Endothelial cell (in vitro differentiated cells): ENCODE results near the gene PLXNA1. TPM values are rescaled to one million over a fixed set of nuclear protein-coding genes. Genes with fewer than 3 reads are reported as not detected.

Experiments used
- DNase-seq: peaks from one replicate; pipeline ENCODE4 v3.0.0; 2021; ENCODE audit warnings: low spot score
- H3K27ac Mint-ChIP-seq: one replicate; pipeline ENCODE4 v1.8.0; 2021; ENCODE audit warnings: mixed read lengths, inconsistent platforms; ENCODE audit not compliant: unreplicated experiment
- H3K27me3 Mint-ChIP-seq: one replicate; pipeline ENCODE4 v1.8.0; 2021; ENCODE audit warnings: mild to moderate bottlenecking, moderate library complexity, mixed read lengths, inconsistent platforms; ENCODE audit not compliant: unreplicated experiment
- H3K36me3 Mint-ChIP-seq: one replicate; pipeline ENCODE4 v1.8.0; 2021; ENCODE audit warnings: mild to moderate bottlenecking, low read depth, mixed read lengths, inconsistent platforms; ENCODE audit not compliant: unreplicated experiment
- H3K4me1 Mint-ChIP-seq: one replicate; pipeline ENCODE4 v1.8.0; 2021; ENCODE audit warnings: mild to moderate bottlenecking, mixed read lengths, inconsistent platforms; ENCODE audit not compliant: unreplicated experiment
- H3K4me3 Mint-ChIP-seq: one replicate; pipeline ENCODE4 v1.8.0; 2021; ENCODE audit warnings: mild to moderate bottlenecking, mixed read lengths, inconsistent platforms; ENCODE audit not compliant: unreplicated experiment
- H3K9me3 Mint-ChIP-seq: one replicate; pipeline ENCODE4 v1.8.0; 2021; ENCODE audit warnings: mixed read lengths, inconsistent platforms; ENCODE audit not compliant: unreplicated experiment
- total RNA-seq: library from RNA; stranded (reverse); fragmentation: NEBNext Ultra II Directional; extraction: Animal tissue kit (Norgen Biotek cat#: 25700); gene quantifications from one replicate; pipeline ENCODE4 v1.2.1, GENCODE V29; 2021; ENCODE audit not compliant: unreplicated experiment
- TF ChIP-seq, protein P1 (sequence below): fragments of 200-600 bp; sonication (generic); IDR thresholded peaks from one replicate; pipeline ENCODE4 v1.5.0; 2021; ENCODE audit warnings: antibody characterized with exemption; ENCODE audit not compliant: unreplicated experiment

Gene PLXNA1
- total RNA-seq, 1 donor from 2014 or later = 31.8 TPM

DNA sequence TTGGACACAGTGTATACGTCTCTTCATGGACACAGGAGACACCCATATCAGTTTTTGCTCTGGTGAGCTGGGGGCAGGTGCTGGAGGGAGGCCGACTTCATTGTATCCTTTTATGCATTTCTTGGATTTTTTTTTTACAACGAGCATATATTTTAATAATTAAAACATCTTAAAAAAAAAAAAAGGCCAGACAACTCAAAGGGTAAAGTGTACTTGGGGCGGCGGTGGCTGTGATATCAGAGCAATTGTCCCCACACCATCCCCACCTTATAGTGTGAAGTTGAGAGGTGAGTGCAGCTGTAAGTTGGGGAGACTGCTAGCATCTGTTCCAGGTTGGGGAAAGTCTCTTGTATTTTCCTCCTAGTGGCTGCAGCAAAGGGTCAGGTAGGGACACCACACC, 12.0 kb upstream of the PLXNA1 start:
- no peaks in the 10 kb centered on the region for H3K9me3 Mint-ChIP-seq
- peaks cover 2% of the 10 kb centered on the region for H3K27me3 Mint-ChIP-seq
- TF ChIP-seq, protein P1, sequence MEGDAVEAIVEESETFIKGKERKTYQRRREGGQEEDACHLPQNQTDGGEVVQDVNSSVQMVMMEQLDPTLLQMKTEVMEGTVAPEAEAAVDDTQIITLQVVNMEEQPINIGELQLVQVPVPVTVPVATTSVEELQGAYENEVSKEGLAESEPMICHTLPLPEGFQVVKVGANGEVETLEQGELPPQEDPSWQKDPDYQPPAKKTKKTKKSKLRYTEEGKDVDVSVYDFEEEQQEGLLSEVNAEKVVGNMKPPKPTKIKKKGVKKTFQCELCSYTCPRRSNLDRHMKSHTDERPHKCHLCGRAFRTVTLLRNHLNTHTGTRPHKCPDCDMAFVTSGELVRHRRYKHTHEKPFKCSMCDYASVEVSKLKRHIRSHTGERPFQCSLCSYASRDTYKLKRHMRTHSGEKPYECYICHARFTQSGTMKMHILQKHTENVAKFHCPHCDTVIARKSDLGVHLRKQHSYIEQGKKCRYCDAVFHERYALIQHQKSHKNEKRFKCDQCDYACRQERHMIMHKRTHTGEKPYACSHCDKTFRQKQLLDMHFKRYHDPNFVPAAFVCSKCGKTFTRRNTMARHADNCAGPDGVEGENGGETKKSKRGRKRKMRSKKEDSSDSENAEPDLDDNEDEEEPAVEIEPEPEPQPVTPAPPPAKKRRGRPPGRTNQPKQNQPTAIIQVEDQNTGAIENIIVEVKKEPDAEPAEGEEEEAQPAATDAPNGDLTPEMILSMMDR = no peak
- H3K4me3 Mint-ChIP-seq = no peak overlapping the region
- H3K27ac Mint-ChIP-seq = no peak overlapping the region
- DNase-seq = no peak
- peaks cover 5% of the 10 kb centered on the region for H3K4me1 Mint-ChIP-seq
- no peaks in the 10 kb centered on the region for H3K36me3 Mint-ChIP-seq

DNA sequence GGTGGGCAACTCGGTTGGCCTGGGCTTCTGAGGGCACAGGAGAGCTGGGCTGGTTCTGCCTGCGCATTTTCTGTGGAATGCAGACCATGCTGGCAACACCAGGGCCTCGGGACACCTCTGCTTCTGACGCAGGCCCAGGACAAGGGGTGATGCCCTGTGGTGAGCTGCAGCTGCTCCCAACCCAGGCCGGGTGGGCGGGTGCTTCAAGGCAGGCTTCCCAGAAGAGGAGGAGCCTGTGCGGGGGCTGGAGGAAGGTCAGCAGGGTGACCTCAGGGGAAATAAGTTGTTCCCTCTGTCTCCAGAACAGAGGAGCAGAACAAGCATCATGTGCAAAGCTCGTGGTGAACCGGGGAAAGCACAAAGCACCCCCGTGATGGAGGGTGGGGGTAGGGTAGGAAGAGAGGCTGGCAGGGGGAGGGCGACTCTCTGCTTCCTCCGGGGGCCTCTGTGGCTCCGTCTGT, 11.0 kb upstream of the PLXNA1 start:
- Mint-ChIP-seq H3K4me1 (peaks cover 5% of the 10 kb centered on the region), H3K36me3 (no peaks in the 10 kb centered on the region)

DNA sequence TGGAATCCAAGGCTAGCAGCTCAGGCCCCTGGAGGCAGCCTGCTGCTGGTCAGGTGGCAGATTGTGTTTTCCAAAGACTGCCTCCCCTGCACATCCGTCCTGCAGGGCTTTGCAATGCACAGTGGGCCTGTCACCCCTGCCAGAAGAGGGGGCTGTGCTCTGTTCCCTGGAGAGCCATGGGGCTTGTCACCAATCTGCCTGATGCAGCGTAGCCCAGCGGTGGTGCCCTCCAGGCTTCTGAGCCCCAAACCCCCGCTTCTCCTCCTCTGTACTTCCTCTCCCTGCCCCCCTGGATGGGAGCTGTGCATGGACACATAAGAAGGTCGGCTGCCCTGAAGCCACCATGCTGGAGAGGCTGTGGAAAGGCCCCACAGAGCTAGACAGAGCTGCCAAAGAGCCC, 10.0 kb upstream of the PLXNA1 start:
- Mint-ChIP-seq H3K4me3 (no peak overlapping the region), H3K9me3 (no peaks in the 10 kb centered on the region), H3K27ac (no peak overlapping the region), H3K36me3 (no peaks in the 10 kb centered on the region), H3K27me3 (peaks cover 5% of the 10 kb centered on the region), H3K4me1 (peaks cover 5% of the 10 kb centered on the region)
- DNase-seq = no peak
- TF ChIP-seq, protein P1 = no peak

More for the DNA sequence above, 11.0 kb upstream of the PLXNA1 start:
- Mint-ChIP-seq H3K9me3 (no peaks in the 10 kb centered on the region), H3K4me3 (no peak overlapping the region), H3K27me3 (peaks cover 2% of the 10 kb centered on the region), H3K27ac (no peak overlapping the region)
- TF ChIP-seq, protein P1 = no peak
- no peak for DNase-seq

DNA sequence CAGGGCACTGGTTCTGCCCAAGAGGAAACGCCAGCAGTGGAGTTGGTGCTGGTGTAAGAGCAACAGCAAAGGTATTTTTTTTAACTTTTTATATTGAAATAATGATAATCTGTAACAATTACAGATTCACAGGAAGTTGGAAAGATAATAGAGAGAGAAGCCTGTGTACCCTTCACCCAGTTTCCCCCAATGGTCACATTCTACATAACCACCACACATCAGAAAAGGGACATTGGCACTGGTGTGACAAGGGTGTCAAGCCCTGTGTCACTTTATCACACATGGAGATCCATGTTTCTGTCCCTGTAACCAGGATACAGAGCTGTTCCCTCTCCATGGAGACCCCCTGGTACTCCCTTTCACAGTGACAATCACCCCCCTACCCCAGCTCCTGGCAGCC, 9.1 kb upstream of the PLXNA1 start:
- Mint-ChIP-seq H3K4me1 (peaks cover 5% of the 10 kb centered on the region), H3K9me3 (no peaks in the 10 kb centered on the region), H3K36me3 (no peaks in the 10 kb centered on the region), H3K27me3 (peaks cover 12% of the 10 kb centered on the region), H3K27ac (no peak overlapping the region), H3K4me3 (no peak overlapping the region)
- TF ChIP-seq, protein P1 = no peak
- no peak for DNase-seq

GRCh38 chr3:126974756-126975155, 8.2 kb upstream of the PLXNA1 start:
- Mint-ChIP-seq H3K4me1 (peaks cover 5% of the 10 kb centered on the region), H3K4me3 (no peak overlapping the region), H3K27me3 (peaks cover 12% of the 10 kb centered on the region), H3K9me3 (no peaks in the 10 kb centered on the region), H3K27ac (no peak overlapping the region), H3K36me3 (no peaks in the 10 kb centered on the region)
- DNase-seq = no peak
- TF ChIP-seq, protein P1 = no peak
